GM18498 (cell line): Measurements from ENCODE around the gene RAD51B.
A peak's percentile ranks its signal among the peaks of the same experiment; 100 is the strongest.
"Not testable (repeated sequence)": the region's sequence is repeated elsewhere in the genome, so short reads cannot be mapped to it uniquely, and the experiment has no call there.

Experiments
- ATAC-seq: cut with Tn5 transposase; IDR thresholded peaks from one replicate; pipeline ENCODE4 v1.9.1; 2021; ENCODE audit warnings: mild to moderate bottlenecking, moderate library complexity; ENCODE audit not compliant: unreplicated experiment

RAD51B gene

GRCh38 chr14:68285421-68286179 is 466.0 kb downstream of the RAD51B start:
- no peak for ATAC-seq

DNA sequence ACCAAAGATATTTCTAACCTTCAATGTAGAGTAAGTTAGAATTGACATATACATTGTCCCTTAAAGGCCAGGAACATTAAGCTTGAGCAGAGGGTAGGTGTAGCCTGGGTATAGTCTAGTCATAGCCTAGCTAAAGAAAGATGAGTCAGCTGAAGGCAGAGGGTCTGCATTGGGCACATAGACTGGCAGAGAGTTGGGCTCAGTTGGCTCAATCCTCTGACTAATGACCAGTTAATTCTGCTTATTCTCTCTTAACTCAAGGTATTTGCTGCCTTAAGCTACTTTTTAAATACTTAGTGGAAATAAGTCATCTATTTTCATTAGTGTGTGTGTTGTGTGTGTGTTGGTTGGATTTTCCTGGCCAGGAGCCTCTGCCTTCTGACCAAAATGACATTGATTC is 467.1 kb downstream of the RAD51B start:
- ATAC-seq, result no peak

- not testable (repeated sequence) for ATAC-seq
Measured at GRCh38 chr14:68289452-68289851, 469.9 kb downstream of the RAD51B start.

DNA sequence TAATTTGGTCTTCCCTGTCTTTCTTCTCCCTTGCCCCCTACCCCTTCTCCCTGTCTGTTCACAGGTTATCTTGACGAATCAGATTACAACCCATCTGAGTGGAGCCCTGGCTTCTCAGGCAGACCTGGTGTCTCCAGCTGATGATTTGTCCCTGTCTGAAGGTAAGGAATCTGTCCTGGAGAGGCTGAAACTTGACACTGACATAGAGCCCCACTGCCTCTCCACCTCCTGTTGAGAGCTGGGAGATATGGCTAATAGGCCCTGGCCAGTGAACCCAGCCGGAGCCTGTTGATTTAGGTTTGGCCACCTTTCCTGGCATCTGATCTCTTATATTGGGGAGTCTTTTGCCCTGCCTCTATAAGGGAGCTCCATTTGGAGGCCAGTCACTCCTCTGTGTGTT is 472.2 kb downstream of the RAD51B start:
- ATAC-seq, result no peak

- no peak for ATAC-seq
Measured at GRCh38 chr14:68292441-68293215, 473.0 kb downstream of the RAD51B start.

DNA sequence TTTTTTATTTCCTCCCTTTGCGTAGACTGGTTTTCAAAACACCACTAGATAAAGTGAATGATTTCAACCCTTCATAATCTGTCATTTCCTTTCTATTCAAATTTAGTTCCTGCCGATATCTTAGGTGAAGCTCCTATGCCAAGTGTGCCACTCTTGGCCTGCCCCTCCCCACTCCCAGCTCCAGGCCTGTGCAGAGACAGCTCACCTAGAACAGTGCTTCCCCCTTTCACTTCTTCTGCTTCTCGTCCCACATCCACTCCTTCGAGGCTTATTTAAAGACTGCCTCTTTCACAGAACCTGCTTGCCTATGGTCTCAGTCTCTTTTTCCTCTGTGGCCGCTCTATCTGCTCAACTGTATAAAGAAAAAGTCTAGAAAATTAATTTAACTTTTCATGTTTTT is 473.8 kb downstream of the RAD51B start:
- ATAC-seq, result no peak

- no peak for ATAC-seq
Measured at GRCh38 chr14:68295316-68295816, 475.8 kb downstream of the RAD51B start.

DNA sequence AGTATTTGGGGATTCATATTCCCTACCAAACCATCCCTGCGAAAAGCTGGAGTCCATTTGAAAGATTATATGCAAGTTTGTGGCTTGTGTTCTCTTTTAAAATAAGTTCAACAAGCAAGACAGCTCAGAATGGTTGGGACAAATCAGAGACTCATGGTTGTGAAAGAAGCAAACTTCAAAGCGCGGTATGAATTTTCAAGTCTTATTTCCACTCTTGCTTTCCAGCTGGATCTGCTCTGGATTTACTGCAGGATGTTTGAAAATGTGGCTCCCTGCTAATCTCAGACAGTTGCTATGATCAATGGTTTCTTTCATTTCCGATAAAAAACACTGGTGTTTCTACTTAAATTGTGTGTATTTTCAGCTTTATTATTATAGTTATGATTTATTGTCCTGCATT is 477.5 kb downstream of the RAD51B start:
- no peak for ATAC-seq

GRCh38 chr14:68297876-68298468 is 478.4 kb downstream of the RAD51B start:
- ATAC-seq, result no peak

GRCh38 chr14:68300608-68301007 is 481.0 kb downstream of the RAD51B start:
- ATAC-seq, result no peak

DNA sequence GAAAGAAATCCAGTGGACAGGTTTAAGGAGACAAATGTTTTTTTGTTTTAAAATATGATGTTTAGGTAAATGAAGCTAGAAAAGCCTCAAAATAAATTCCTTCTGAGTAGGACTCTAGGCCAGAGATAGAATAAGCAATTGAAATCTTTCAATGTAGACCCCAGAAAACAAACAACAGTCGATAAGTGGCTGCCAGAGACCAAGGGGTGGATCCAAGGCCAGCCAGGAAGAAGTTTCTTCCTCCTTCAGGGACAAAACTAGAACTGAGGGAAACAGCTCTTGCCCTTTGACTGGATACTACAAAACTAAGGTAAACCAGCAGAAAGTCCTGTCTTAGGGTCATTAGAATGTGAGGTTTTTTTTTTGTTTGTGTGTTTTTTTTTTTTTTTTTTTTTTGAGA is 481.6 kb downstream of the RAD51B start:
- no peak for ATAC-seq

DNA sequence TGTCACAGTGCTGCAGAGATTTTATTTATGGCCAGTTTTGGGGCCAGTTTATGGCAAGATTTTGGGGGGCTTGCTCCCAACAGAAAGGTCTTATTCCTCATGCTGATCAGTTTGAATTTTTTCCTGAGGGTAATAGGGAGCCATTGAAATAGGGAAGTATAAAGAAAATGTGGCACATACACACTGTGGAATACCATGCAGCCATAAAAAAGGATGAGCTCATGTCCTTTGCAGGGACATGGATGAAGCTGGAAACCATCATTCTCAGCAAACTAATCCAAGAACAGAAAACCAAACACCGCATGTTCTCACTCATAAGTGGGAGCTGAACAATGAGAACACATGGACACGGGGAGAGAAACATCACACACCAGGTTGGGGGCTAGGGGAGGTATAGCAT is 483.4 kb downstream of the RAD51B start:
- ATAC-seq, result not testable (repeated sequence)

DNA sequence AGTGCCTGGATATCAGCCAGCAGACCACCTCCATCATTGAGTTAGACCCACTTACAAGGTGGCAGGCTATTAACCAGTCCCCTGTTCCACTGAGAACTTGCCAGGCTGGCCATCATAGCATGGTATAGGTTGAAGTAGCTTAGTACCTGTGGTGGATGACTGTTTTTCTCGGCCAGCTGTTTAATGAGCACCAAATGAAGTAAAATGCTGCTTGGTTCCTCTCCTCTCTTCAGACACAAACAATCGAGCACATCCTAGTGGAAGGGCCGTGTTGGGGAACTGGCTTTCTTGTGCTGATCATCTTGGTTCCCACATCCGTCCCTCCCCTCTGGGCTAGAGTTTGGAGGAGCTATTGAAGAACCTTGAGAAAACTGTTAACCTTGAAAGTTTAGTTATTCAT is 486.2 kb downstream of the RAD51B start:
- ATAC-seq, result peak; percentile 29

- ATAC-seq, result peak; percentile 79
Measured at GRCh38 chr14:68306265-68306933, 486.8 kb downstream of the RAD51B start.

GRCh38 chr14:68306934-68307789 is 487.6 kb downstream of the RAD51B start:
- ATAC-seq, result no peak

DNA sequence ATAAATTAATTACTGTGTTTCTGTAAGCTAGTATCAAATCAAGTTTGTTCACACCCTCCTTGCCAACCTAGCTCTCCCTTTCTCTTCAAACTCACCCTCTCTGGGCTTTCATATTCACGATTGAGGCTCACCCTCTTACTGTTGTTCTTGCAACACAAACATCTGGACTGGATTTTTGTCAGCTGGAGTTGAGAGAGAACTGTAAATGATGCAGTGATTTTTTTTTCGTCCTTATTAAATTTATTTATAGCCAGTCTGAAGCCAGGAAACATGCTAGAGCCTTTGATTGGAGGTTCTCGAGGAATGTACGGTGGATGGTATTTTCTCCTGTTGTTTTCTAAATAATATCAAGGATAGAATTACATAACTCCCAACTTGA is 488.2 kb downstream of the RAD51B start:
- no peak for ATAC-seq

- no peak for ATAC-seq
Measured at GRCh38 chr14:68308726-68309520, 489.3 kb downstream of the RAD51B start.

- no peak for ATAC-seq
Measured at GRCh38 chr14:68309616-68310015, 490.0 kb downstream of the RAD51B start.

- ATAC-seq, result no peak
Measured at GRCh38 chr14:68312300-68312699, 492.7 kb downstream of the RAD51B start.
